ENCODE measurements around the gene OSBPL3. TPM values are rescaled to one million over a fixed set of nuclear protein-coding genes. Genes with fewer than 3 reads are reported as not detected.

The OSBPL3 gene
- total RNA-seq, 4 donors from 2014 or later = 4.3 to 8.6 (median 7.1) TPM

DNA sequence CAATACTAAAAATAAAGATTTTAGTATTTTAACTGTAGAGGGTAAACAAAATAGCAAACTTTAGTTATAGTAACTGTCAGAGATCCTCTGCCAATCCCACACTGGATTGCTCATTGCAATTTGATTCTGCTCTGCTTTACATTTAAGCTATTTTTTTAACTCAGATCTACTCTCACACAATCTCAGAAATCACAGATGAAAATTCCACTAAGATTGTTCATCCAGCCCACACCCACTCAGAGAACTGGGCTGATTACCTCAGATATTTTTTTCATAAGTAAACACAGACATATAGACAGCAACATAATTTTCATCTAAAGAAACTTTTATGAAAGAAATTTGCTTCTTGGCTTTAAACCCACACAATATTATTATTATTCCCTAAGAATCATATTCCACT is 7.0 kb downstream of the OSBPL3 start:
- TF ChIP-seq, protein P1, sequence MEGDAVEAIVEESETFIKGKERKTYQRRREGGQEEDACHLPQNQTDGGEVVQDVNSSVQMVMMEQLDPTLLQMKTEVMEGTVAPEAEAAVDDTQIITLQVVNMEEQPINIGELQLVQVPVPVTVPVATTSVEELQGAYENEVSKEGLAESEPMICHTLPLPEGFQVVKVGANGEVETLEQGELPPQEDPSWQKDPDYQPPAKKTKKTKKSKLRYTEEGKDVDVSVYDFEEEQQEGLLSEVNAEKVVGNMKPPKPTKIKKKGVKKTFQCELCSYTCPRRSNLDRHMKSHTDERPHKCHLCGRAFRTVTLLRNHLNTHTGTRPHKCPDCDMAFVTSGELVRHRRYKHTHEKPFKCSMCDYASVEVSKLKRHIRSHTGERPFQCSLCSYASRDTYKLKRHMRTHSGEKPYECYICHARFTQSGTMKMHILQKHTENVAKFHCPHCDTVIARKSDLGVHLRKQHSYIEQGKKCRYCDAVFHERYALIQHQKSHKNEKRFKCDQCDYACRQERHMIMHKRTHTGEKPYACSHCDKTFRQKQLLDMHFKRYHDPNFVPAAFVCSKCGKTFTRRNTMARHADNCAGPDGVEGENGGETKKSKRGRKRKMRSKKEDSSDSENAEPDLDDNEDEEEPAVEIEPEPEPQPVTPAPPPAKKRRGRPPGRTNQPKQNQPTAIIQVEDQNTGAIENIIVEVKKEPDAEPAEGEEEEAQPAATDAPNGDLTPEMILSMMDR (IDR thresholded peaks at IDR 0.05) = no peak

DNA sequence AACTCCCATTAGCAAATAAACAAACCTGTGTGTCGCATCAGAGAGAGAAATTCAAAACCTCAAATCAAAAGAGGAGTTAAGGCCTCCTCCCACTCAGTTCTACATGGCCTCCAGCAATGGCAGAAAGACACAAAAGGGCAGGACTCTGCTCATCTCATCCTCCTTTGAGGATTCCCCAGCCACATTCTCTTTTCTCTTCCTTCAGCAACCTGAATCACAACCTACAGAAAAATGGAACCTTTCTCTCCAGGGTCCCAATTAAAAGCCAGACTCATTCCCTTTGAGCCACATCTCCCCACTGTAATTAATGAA is 7.9 kb downstream of the OSBPL3 start:
- ATAC-seq (ENCODE audit: low FRiP score) = no peak
- no peak for DNase-seq (ENCODE audit: low spot score)
- TF ChIP-seq, protein P1 (IDR thresholded peaks at IDR 0.05) = no peak

More for the DNA sequence above, 7.0 kb downstream of the OSBPL3 start:
- ATAC-seq (ENCODE audit: low FRiP score) = no peak
- DNase-seq (ENCODE audit: low spot score) = no peak

DNA sequence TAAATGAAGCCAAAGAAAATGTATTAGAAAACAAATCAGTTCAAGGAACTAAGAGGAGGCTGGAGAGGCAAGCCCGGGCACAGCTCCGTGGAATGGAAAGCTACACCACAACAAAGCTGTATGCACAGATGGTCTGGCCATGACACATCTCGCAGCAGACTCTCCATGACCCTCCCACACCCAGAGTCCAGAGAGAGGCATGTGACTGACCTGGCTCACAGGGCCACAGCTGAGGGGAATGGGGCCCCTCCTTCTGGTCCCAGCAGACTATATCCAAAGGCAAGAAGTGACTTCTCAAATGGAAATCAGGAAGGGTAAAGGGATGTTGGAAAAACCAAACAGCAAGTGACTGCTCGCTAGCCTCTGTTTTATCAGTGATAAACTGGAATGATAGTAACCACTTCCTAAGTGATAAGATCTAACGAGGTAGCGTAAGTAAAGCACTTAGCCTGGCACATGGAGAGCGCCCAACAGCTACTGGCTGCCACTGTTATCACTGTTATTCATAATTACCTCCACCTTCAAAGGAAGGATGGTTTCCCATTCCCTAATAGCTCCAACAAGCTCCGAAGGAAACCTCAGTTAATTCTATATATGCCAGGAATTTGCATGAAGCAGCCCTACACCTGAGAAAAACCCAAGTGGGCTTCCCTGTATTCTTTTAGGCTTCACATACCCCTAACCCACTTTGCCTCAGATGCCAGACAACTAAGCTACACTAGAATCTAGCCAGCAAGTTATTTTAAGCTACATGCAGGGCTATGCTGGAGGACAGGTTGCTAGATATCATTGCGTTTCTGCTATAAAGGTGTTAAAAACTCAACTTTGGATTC is 8.4 kb downstream of the OSBPL3 start:
- no peak for DNase-seq (ENCODE audit: low spot score)
- no peak for ATAC-seq (ENCODE audit: low FRiP score)
- TF ChIP-seq, protein P1 (IDR thresholded peaks at IDR 0.05) = no peak

DNA sequence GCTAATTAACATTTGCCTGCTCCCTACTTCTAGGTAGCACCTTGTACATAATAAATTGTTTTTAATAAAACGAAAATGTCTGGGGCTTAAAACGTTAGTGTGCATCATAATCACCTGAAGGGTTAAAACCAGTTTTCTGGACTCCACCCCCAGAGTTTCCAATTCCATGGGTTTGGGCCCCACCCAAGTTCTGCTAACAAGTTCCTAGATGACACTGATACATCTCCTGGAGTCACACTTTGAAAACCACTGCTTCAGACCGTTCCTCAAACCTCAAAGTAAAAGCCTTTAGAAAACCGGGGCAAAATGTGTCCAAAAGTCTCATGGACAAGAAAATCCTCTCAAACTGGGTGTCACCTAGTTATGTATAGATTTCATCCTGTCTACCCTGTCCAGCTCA is 9.3 kb downstream of the OSBPL3 start:
- DNase-seq (ENCODE audit: low spot score) = no peak
- ATAC-seq (ENCODE audit: low FRiP score) = no peak
- TF ChIP-seq, protein P1 (IDR thresholded peaks at IDR 0.05) = no peak

DNA sequence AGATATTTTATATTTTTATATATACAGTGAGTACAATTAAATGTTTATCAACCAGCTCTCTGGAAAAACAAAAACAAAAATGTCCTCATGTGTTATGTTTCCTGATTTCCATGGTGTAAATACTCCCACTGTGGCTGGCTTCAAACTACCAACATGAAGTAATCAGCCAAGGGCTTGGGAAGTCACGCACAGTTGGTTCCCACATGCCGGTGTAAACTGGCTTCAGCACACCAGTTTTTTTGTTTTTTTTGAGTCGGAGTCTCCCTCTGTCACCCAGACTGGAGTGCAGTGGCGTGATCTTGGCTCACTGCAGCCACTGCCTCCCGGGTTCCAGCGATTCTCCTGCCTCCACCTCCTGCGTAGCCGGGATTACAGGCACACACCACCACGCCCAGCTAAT is 11.8 kb downstream of the OSBPL3 start:
- ATAC-seq (ENCODE audit: low FRiP score) (no peak), DNase-seq (ENCODE audit: low spot score) (no peak)
- TF ChIP-seq, protein P1 (IDR thresholded peaks at IDR 0.05) = no peak

DNA sequence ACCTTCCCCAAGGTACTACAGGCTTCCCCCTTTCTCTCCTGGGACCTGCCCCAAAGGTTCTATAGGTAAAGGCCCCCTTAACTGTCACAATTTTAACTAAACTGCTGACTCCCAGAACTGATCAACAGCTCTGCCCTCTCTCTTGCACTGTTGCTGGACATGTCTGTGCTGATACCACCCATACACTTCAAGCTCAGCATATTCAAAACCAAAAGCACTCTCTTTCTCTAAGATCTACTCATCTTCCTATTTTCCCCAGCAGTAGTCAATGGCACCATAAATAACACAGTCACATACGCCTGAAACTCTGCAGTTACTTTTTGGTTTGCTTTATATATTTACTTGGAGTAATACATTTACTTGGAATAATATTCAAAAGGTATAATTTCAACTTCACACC is 12.3 kb downstream of the OSBPL3 start:
- ATAC-seq (ENCODE audit: low FRiP score) = no peak
- no peak for DNase-seq (ENCODE audit: low spot score)
- TF ChIP-seq, protein P1 (IDR thresholded peaks at IDR 0.05) = no peak

DNA sequence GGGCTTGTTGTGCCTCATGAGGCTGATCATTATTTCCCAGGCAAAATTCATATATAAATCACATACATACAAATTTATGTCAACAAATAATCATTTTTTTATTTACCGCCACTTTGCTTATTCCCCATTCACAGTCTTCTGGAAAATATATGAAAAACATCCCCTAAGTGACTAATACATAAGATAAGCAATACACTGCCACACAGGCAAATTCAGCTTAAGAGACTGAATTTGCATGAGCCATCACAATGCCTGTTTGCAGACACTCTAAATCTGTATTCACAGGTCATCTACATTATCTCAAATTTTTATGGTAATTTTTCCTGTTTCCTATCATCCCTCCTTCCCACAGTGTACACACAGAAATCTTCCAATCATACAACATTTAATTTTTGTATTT is 13.2 kb downstream of the OSBPL3 start:
- ATAC-seq (ENCODE audit: low FRiP score) (no peak), DNase-seq (ENCODE audit: low spot score) (no peak)
- TF ChIP-seq, protein P1 (IDR thresholded peaks at IDR 0.05) = no peak
